Lung microvascular endothelial cell (primary cell): Measurements from ENCODE around the gene CHP1. TPM values are rescaled to one million over a fixed set of nuclear protein-coding genes. Genes with fewer than 3 reads are reported as not detected.
"Not testable (repeated sequence)": the region's sequence is repeated elsewhere in the genome, so short reads cannot be mapped to it uniquely, and the experiment has no call there.

Source experiments
- DNase-seq, 2 donors: peaks; one replicate each; pipeline versions ENCODE4 v3.0.0 to v3.0.0-alpha.2; 2010; ENCODE audit warnings: low read depth in 2 of 2
- total RNA-seq: library from RNA; depleted of rRNA; stranded (reverse); fragments of >200 nt; gene quantifications from 2 replicates; pipeline ENCODE4 v1.2.1, GENCODE V29; 2014

Gene CHP1
- total RNA-seq, 1 donor from 2014 or later = 56.0 TPM

DNA sequence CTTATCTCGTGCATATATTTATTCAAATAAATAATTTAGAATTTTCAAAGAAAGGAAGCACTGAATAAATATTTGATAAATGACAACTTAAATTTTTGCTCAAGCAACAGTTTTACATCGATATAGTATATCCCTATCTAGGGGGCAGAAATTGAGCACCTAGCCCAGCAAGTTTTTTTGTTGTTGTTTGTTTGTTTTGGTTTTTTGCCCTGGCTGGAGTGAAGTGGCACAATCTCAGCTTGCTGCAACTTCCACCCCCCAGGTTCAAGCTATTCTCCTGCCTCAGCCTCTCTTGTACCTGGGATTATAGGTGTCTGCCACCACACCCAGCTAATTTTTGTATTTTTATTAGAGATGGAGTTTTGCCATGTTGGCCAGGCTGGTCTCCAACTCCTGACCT lies 58.9 kb downstream of the CHP1 start:
- DNase-seq = no peak

DNA sequence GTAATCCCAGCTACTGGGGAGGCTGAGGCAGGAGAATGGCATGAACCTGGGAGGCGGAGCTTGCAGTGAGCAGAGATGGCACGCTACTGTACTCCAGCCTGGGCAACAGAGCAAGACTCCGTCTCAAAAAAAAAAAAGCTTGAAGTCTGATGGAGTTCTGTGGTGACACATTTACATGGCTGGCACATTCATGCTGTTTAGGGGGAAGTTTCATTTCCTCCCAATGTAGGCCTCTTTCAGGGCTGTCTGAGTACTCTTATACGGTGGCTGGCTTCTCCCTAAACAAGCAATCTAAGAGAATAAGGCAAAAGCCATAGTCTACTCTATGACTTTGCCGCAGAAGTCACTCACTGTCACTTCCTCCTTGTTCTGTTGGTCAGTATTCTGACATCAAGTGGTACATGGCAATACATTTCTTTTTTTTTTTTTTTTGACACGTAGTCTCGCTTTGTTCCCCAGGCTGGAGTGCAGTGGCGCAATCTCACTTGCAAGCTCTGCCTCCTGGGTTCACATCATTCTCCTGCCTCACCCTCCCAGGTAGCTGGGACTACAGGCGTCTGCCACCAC lies 60.1 kb downstream of the CHP1 start:
- DNase-seq = no peak

DNA sequence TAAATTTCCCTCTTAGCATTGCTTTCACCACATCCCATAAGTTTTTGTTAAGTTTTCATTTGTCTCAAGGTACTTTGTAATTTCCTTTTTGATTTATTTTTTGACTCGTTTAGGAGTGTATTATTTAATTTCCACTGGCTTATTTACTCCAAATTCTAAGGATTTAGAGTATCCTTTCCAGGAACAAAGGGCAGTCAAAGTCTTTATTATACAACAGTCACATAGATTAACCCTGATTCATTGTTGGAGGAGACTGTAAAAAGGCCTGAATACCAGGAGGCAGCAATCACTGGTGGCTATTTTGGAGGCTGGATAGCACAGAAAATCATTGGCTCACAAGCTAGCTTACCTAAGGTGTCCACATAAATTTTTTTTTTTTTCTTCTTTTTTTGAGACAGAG lies 61.5 kb downstream of the CHP1 start:
- no peak for DNase-seq

DNA sequence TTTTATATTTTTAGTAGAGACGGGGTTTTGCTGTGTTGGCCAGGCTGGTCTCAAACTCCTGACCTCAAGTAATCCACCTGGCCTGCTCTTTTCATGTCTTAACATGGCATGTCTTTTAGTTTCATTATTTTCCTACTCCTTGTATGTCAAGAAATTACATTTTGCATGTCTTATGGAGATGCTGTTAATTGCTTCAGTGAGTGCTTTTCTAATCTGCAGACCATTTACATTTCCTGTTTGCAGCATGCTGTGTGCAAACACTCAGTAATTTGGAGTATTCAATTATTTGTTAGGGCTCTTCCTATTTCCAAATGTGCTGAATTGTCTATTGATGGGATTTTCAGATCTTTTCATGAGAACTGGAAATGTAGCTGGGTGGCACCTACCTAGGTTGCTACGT lies 70.1 kb downstream of the CHP1 start:
- DNase-seq = not testable (repeated sequence)

DNA sequence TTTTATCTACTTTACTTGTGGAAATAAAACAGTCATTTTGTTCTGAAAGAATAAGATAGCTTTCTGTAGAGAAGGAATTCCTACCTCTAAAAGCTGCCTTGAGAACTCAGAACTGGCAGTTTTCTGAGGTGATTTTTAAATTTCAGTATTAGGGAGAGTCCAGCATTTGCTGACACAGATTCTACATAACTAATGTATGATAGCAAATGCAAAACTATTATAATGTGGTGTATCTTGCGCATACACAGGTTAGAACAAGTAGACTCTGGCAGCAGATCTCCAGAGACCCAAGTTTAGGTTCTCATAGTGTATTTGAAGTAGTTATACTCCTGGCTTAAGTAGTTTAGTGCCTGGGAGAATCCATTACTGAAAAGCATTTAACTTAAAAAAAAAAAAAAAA lies 70.5 kb downstream of the CHP1 start:
- no peak for DNase-seq

DNA sequence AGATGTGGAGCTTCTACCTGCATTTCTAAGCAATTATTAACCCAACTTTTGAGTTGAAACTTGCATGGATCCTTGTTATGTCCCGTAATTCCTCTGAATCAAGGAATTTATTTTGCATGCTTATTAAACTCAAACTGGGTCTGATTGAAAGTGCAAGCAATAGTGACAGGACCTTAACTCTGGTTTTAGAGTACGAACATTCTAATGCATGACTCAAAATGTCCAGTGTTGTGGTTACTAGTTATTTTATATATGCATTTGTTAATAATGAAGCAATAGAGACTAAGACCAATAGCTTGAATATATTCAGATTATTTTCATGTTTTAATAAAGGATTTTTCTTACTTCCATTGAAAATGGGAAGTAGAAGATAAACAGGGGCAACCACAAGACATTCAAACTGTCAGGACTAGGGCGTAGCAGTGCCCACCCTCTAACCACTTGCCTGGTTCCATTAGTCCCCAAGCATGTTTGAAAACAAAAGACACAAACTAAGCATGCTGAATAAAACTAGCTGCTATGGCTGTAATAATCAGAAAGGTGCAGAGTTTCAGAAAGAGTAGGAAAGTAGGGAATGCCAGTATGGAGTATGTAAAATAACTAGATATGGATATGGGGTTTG lies 73.2 kb downstream of the CHP1 start:
- DNase-seq = no peak

DNA sequence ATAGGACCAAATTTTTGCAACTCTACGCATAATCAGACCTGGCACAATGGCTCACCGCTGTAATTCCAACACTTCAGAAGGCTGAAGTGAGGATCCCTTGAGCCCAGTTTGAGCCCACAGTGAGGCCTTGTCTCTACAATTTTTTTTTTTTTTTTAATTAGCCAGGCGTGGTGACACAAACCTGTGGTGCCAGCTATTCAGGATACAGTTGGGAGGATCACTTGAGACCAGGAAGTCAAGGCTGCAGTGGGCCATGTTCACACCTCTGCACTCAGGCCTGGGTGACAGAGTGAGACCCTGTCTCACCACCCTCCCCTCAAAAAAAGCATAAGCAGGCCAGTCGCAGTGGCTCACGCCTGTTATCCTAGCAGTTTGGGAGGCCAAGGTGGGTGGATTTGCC lies 76.6 kb downstream of the CHP1 start:
- no peak for DNase-seq

DNA sequence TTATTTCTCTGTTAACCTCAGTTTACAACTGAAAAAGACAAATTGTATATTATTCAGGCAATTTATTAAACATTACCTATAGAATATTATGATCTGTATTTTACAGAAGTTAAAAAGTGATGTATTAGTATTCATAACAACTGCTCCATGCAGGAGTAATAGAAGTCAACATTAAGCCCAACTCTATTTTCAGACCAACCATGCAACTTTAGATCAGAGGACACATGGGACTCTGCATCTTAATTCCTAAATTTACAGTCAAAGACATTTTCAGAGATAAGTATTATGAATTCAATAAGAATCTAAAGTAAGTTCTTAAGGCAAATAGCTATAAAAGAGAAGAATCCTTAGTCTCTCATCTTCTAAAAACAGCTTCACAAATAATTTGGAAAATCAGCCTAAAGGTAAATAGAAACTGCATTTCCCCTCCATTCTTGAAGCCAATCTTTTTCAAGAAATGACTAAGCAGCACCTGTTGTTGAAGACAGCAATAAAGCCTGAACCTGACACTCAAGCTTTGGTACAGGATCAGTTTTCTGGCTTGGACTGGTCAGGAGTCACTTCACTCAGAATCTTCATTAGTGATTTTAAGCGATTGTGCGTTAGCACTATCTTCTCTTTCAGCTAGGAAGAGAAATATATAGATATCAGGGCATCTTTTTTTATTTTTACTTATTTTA lies 78.3 kb downstream of the CHP1 start:
- no peak for DNase-seq

DNA sequence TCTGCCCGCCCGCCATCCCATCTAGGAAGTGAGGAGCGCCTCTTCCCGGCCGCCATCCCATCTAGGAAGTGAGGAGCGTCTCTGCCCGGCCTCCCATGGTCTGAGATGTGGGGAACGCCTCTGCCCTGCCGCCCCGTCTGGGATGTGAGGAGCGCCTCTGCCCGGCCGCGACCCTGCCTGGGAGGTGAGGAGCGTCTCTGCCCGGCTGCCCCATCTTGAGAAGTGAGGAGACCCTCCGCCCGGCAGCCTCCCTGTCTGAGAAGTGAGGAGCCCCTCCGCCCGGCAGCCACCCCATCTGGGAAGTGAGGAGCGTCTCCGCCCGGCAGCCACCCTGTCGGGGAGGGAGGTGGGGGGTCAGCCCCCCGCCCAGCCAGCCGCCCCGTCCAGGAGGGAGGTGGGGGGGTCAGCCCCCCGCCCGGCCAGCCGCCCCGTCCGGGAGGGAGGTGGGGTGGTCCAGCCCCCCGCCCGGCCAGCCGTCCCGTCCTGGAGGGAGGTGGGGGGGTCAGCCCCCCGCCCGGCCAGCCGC lies 89.8 kb downstream of the CHP1 start:
- not testable (repeated sequence) for DNase-seq

DNA sequence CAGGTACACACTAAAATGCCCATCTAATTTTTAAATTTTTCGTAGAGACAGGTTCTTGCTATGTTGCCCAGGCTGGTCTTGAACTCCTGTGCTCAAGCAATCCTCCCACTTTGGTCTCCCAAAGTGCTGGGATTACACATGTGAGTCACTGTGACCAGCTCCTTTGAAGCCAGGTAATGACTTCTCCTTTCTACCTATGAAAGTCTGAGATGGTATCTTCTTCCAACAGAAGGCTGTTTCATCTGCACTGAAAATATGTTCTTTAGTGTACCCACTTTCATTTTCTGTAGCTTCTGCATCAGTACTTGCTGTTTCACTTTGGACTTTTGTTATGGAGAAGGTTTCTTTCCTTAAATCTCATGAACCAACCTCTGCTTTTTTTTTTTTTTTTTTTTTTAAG lies 92.5 kb downstream of the CHP1 start:
- no peak for DNase-seq

DNA sequence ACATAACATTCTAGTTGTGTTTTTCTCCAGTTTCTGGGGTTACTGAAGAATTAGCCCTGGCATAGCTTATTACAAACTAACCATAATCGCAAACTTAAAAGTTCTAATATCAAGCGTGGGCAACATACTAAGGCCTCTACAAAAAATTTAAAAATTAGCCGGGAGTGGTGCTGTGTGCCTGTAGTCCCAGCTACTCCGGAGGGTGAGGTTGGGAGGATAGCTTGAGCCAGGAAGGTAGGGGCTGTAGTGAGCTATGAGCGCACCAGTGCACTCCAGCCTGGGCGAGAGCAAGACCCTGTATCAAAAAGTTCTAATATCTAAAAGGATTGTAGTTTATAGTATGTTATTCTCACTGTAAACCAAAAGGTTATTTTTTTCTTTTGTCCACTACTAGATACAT lies 100.2 kb downstream of the CHP1 start:
- no peak for DNase-seq

Other genes starting within 250 kb of the CHP1 start
- gene INO80, start 115.0 kb upstream of the CHP1 start, total RNA-seq = 14.2 and 21.4 TPM in 2 replicates
- not detected in 2 replicates for gene EXD1, start 511 bp upstream of the CHP1 start, total RNA-seq
- gene OIP5, start 101.3 kb downstream of the CHP1 start, total RNA-seq = 1.2 and 4.4 TPM in 2 replicates
- 12.5 and 28.8 TPM in 2 replicates for gene NUSAP1, start 101.6 kb downstream of the CHP1 start, total RNA-seq
- 13.3 and 17.2 TPM in 2 replicates for gene NDUFAF1, start 171.2 kb downstream of the CHP1 start, total RNA-seq
- gene RTF1, start 185.8 kb downstream of the CHP1 start, total RNA-seq = 11.3 and 12.5 TPM in 2 replicates